ENCODE data around the gene HARBI1. TPM values are rescaled to one million over a fixed set of nuclear protein-coding genes. Genes with fewer than 3 reads are reported as not detected.

HARBI1 gene
- total and polyA plus RNA-seq, 2 of the 8 experiments (the other 6 are each of a cell fraction or from before 2014, with no cell fraction given) = 3.8 to 5.1 TPM

- no peak overlapping the region for H2BK12ac ChIP-seq (ENCODE audit: low read depth, low read length)
- H4K5ac ChIP-seq (ENCODE audit: insufficient read length, low read depth, low read length) = no peak overlapping the region
- no peaks in the 10 kb centered on the region for H3K9me3 ChIP-seq (ENCODE audit: insufficient read depth in 2 of 2, low read depth in 1 of 2, low read length in 1 of 2)
- H3K79me2 ChIP-seq (ENCODE audit: control insufficient read depth in 1 of 2, insufficient read depth in 2 of 2, low read length in 2 of 2) = peaks cover 0 to 58% of the 10 kb centered on the region in 2 experiments; a peak in 2 of 4 replicates
- H2BK20ac ChIP-seq (ENCODE audit: low read length) = no peak overlapping the region
- no peak overlapping the region for H3K4me3 ChIP-seq (ENCODE audit: extremely low read depth in 1 of 4, insufficient read depth in 2 of 4, low read depth in 3 of 4, low read length in 4 of 4)
- H2BK15ac ChIP-seq (ENCODE audit: low read length) = no peak overlapping the region
- peaks cover 0 to 1% of the 10 kb centered on the region in 2 experiments for H4K20me1 ChIP-seq (replicated peaks in 1 of 2; ENCODE audit: control insufficient read depth in 1 of 2, insufficient read depth in 2 of 2, low read length in 2 of 2)
- H3K23me2 ChIP-seq (ENCODE audit: low read depth, low read length) = no peaks in the 10 kb centered on the region
- H3K36me3 ChIP-seq (ENCODE audit: control insufficient read depth in 2 of 4, insufficient read depth in 4 of 4, low read length in 3 of 4) = no peaks in the 10 kb centered on the region
- no peak overlapping the region for H3K27ac ChIP-seq (ENCODE audit: low read depth, low read length)
- POLR2A ChIA-PET (ENCODE audit: partially characterized antibody) = interaction anchor here (0.8 to 1.1 kb wide), 4 partner anchors 9 to 26 kb away, joined by 3 read pairs; partner anchors contain the start of gene AMBRA1
- no peak overlapping the region for H3K14ac ChIP-seq (ENCODE audit: insufficient read length)
- H4K91ac ChIP-seq (replicated peaks; ENCODE audit: insufficient read length, low read length) = no peak overlapping the region
- no peak overlapping the region for H2BK120ac ChIP-seq (replicated peaks; ENCODE audit: low read depth, low read length)
- H3K9ac ChIP-seq (replicated peaks in 1 of 4; ENCODE audit: extremely low read depth in 1 of 4, low read depth in 3 of 4, low read length in 3 of 4) = no peak overlapping the region
- FAIRE-seq (no peak), DNase-seq (ENCODE audit: low read depth in 1 of 2, low spot score in 2 of 2) (no peak)
- no peak overlapping the region for H2BK5ac ChIP-seq (ENCODE audit: low read depth, low read length)
- no peak overlapping the region for H3K4me2 ChIP-seq (ENCODE audit: insufficient read depth in 1 of 2, low read depth in 2 of 2, low read length in 2 of 2)
- H3K4ac ChIP-seq (replicated peaks; ENCODE audit: insufficient read length, low read depth, low read length) = no peak overlapping the region
- no peak overlapping the region for H3K18ac ChIP-seq (ENCODE audit: extremely low read depth, low read length)
- no peak overlapping the region for H4K8ac ChIP-seq (ENCODE audit: extremely low read depth, insufficient read depth, low read length)
- H2AFZ ChIP-seq (ENCODE audit: low read length) = no peak overlapping the region
- WGBS, 2 experiments (ENCODE audit: extremely low coverage in 1 of 2, insufficient coverage in 1 of 2, insufficient read length in 1 of 2, insufficient replicate concordance in 2 of 2, low coverage in 1 of 2, low lambda C conversion rate in 2 of 2, missing lambda C conversion rate in 1 of 2) = 87% methylated on average over 2 of the region's 2 CpGs; no CpG with 5 or more reads in 1 of the 2 experiments
- no peak overlapping the region for H3K56ac ChIP-seq (replicated peaks; ENCODE audit: insufficient read length, low read depth, low read length)
- H3K27me3 ChIP-seq (replicated peaks in 1 of 4; ENCODE audit: control insufficient read depth in 3 of 4, extremely low read depth in 1 of 4, insufficient read depth in 3 of 4, low read length in 3 of 4) = no peaks in the 10 kb centered on the region
- H3K23ac ChIP-seq (ENCODE audit: insufficient read length) = no peak overlapping the region
- no peak overlapping the region for H2AK5ac ChIP-seq (ENCODE audit: low read depth, low read length)
- no peaks in the 10 kb centered on the region; a peak in 1 of 7 replicates for H3K4me1 ChIP-seq (replicated peaks in 1 of 4; ENCODE audit: control insufficient read depth in 3 of 4, insufficient read depth in 4 of 4, low read length in 3 of 4)
- H3K79me1 ChIP-seq (ENCODE audit: low read depth, low read length) = no peaks in the 10 kb centered on the region
- CTCF ChIA-PET (ENCODE audit: partially characterized antibody) = interaction anchor here (0.8 to 1.4 kb wide), 4 partner anchors 9 to 161 kb away, joined by 3 to 4 read pairs (median 3); no protein-coding TSS in a partner anchor
- TF ChIP-seq SP1 (IDR thresholded peaks at IDR 0.05; ENCODE audit: low read depth, low read length) (no peak), HDAC2 (IDR thresholded peaks at IDR 0.05; ENCODE audit: borderline replicate concordance in 1 of 2, low read depth in 2 of 2, low read length in 2 of 2) (no peak), GABPA (IDR thresholded peaks at IDR 0.05; ENCODE audit: borderline replicate concordance, insufficient read depth, low read length) (no peak), YY1 (IDR thresholded peaks at IDR 0.05; ENCODE audit: low read depth, low read length) (no peak), RBBP5 (IDR thresholded peaks at IDR 0.05; ENCODE audit: borderline replicate concordance, low read depth, low read length) (no peak), NANOG (IDR thresholded peaks at IDR 0.05; ENCODE audit: insufficient read depth, low read depth, low read length, poor library complexity, severe bottlenecking) (no peak), TAF1 (IDR thresholded peaks at IDR 0.05; ENCODE audit: low read depth, low read length) (no peak), GTF2F1 (IDR thresholded peaks at IDR 0.05; ENCODE audit: borderline replicate concordance, low read depth, low read length) (no peak), EZH2 (IDR thresholded peaks at IDR 0.05; ENCODE audit: low read depth, low read length, severe bottlenecking) (no peak), KDM4A (IDR thresholded peaks at IDR 0.05; ENCODE audit: low read depth, low read length, severe bottlenecking) (no peak), SRF (IDR thresholded peaks at IDR 0.05; ENCODE audit: low read depth, low read length) (no peak)
Observed at GRCh38 chr11:46570790-46571398, 46.1 kb downstream of the HARBI1 start.

Measured in H1 (cell line).